ENCODE data around the gene VSIG10L. TPM values are rescaled to one million over a fixed set of nuclear protein-coding genes. Genes with fewer than 3 reads are reported as not detected.

The VSIG10L gene
- total RNA-seq, 1 donor from 2014 or later: 0.52 TPM

Other genes starting within 250 kb of the VSIG10L start
- gene CTU1, start 233.7 kb downstream of the VSIG10L start, total RNA-seq: 4.2 TPM
- under 0.01 TPM for gene SIGLEC9, start 217.2 kb downstream of the VSIG10L start, total RNA-seq
- gene SIGLEC7, start 199.8 kb downstream of the VSIG10L start, total RNA-seq: 0.52 TPM
- gene CD33, start 117.1 kb downstream of the VSIG10L start, total RNA-seq: 0.52 TPM
- not detected for gene SIGLECL1, start 91.1 kb downstream of the VSIG10L start, total RNA-seq
- not detected for gene IGLON5, start 30.5 kb downstream of the VSIG10L start, total RNA-seq
- 52.2 TPM for gene ETFB, start 24.2 kb upstream of the VSIG10L start, total RNA-seq
- not detected for gene CLDND2, start 26.9 kb upstream of the VSIG10L start, total RNA-seq
- gene NKG7, start 30.5 kb upstream of the VSIG10L start, total RNA-seq: not detected
- not detected for gene LIM2, start 45.8 kb upstream of the VSIG10L start, total RNA-seq
- gene C19orf84, start 48.5 kb upstream of the VSIG10L start, total RNA-seq: not detected
- 1.6 TPM for gene SIGLEC10, start 75.5 kb upstream of the VSIG10L start, total RNA-seq
- 0.52 TPM for gene SIGLEC8, start 116.3 kb upstream of the VSIG10L start, total RNA-seq
- gene CEACAM18, start 136.4 kb upstream of the VSIG10L start, total RNA-seq: not detected
- gene SIGLEC12, start 159.7 kb upstream of the VSIG10L start, total RNA-seq: not detected
- gene SIGLEC6, start 189.5 kb upstream of the VSIG10L start, total RNA-seq: 1.6 TPM
- 3.7 TPM for gene ZNF175, start 229.1 kb upstream of the VSIG10L start, total RNA-seq